GM19468 (cell line): ENCODE measurements around the gene NBAS.

Experiments
- ATAC-seq: cut with Tn5 transposase; IDR thresholded peaks from one replicate; pipeline ENCODE4 v1.9.1; 2021; ENCODE audit warnings: mild to moderate bottlenecking, moderate library complexity, moderate number of reproducible peaks; ENCODE audit not compliant: unreplicated experiment; ENCODE audit errors: extremely low read depth

The NBAS gene

GRCh38 chr2:15378148-15378908, 182.8 kb downstream of the NBAS start:
- ATAC-seq, result peak; percentile 67

DNA sequence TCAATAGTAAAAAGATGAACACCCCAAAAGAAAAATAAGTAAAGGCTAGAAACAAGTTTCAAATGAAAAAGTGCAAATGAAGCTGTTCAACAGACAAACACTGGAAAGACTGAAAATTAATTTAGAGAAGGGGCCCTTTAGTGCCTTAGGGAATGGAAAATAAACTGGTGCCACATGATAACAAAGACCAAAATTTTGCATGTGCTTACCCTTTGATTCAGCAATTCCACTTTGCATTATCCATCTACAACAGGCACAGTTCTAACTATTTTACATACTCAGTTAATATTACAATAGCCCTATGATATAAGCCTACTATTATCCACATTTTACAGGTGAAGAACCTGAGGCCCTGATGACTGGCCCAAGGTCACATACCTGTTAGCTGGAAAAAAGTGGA, 183.9 kb downstream of the NBAS start:
- no peak for ATAC-seq

- ATAC-seq, result no peak
These were observed 189.1 kb downstream of the NBAS start for GRCh38 chr2:15372019-15372418.

- ATAC-seq, result no peak
These were observed 192.0 kb downstream of the NBAS start for GRCh38 chr2:15369129-15369528.

- ATAC-seq, result no peak
These were observed 193.4 kb downstream of the NBAS start for GRCh38 chr2:15367715-15368114.

DNA sequence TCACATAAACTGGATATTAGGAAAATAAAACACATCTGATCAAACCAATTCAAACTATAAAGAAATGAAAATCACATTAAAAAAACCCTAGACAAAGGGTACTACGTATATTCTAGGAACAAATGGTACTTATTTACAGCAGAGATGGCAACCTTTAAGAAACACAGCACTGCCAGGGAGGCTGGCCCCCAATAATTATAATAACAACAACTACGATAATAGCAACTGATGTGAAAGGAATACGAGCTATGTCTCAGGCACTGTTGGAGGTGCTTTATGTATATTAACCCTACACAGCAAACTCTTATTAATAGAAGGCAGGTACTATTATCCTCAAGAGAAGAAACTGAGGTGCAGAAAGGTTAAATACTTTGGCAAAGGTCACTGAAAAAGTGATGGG, 193.9 kb downstream of the NBAS start:
- no peak for ATAC-seq

GRCh38 chr2:15365411-15365810, 195.7 kb downstream of the NBAS start:
- no peak for ATAC-seq

GRCh38 chr2:15364561-15364960, 196.6 kb downstream of the NBAS start:
- ATAC-seq, result no peak

- no peak for ATAC-seq
These were observed 197.4 kb downstream of the NBAS start for GRCh38 chr2:15363734-15364133.

GRCh38 chr2:15363142-15363541, 198.0 kb downstream of the NBAS start:
- no peak for ATAC-seq

DNA sequence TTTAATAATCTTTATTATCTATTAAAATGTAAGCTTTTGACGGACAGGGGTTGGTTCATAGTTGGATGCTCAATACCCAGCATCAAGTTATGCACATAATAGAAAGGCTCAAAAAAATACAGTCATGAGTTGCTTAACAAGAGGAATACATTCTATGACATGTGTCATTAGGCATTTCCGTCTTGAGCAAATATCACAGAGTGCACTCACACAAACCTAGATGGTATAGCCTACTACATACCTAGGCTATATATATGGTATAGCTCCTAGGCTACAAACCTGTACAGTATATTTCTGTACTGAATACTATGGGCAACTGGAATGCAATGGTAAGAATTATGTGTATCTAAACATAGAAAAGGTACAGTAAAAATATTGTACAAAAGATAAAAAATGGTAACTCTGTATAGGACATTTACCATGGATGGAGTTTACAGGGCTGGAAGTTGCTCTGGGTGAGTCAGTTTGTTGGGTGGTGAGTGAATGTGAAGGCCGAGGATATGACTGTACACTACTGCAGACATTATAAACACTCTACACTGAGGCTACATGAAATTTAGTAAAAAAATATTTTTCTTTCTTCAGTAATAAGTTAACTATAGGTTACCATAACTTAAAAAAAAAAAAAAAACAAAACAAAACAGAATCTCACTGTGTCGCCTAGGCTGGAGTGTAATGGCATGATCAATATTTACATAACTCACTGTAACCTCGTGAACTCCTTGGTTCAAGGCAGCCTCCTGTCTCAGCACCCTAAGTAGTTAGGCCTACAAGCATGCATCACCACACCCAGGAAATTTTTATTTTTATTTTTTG, 201.2 kb downstream of the NBAS start:
- no peak for ATAC-seq

- ATAC-seq, result no peak
These were observed 203.2 kb downstream of the NBAS start for GRCh38 chr2:15357922-15358321.

DNA sequence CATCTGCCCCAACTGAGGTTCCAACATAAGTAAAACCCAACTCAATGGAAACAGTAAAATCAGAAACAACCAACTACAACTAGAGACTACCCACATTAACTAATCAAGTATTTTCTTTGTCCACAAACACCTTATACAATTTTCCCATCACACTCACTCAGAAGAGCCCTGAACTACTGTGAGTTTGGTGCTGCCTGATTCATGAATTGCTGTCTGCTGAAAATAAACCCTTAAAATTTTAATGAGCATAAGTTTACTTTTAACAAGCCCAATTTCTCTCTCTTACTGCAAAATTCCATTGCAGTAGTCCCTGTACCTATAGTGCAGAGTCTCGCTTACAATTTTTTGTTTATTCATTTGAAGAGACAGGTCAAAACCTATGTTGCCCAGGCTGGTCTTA, 203.9 kb downstream of the NBAS start:
- ATAC-seq, result no peak

DNA sequence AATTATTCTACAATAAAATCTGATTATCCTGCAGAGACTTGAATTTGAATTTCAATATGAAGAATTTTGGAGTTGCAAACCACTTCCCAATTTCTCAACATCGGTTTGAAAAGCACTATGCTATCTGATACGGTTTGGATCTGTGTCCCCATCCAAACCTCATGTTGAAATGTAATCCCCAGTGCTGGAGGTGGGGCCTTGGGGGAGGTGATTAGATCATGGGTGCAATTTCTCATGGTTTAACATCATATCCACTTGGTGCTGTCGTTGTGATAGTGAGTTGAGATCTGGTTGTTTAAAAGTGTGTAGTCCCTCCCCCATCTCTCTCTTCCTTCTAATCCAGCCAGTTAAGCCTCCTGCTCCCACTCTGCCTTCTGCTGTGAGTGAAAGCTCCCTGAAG, 205.7 kb downstream of the NBAS start:
- no peak for ATAC-seq

DNA sequence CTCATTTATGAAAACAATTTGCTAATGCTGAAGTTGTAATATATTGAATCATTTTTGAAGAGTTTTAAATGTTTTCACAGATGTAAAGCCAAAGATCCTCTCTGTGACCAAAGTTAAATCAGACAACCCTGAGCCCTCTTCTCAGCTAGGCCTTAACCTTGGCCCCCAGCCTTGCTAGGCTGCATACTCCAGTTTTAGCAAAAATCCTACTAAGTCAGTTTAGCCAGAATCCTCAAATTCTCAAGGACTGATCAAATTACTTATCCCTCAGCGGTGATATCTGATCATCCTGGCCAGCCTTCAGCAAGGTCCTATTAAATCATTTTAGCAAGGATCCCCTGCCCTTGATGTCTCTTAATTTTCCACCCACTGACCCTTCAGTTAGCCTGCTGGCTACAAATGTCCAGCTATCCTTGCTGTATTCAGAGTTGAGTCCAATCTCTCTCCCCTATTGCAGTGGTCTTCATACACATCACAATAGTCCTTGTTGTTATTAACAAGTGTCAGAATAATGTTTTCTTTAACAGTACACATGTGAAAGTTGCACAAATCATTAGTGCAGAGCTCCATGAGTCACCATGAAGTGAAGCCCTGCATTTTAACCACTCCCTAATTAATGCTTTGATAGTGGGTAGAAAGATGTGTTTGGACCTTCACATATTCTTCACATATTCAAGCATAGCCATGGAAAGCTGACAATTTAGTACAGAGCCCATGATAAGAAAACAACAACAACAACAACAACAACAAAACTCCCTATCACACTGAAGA, 206.4 kb downstream of the NBAS start:
- ATAC-seq, result no peak

DNA sequence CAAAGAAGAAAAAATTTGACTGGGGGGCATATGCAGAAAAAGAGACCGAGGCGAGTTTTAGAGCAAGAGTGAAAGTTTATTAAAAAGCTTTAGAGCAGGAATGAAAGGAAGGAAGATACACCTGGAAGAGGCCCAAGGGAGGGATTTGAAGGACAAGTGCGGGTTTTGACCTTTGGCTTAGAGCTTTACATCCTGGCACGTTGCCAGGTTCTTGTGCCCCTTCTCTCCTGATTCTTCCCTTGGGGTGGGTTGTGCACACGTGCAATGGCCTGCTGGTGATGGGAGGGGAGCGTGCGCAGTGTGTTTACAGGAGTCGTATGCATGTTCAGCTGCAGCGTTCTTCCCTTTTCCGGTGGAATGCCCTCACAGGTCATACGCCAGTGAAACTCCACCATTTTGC, 208.8 kb downstream of the NBAS start:
- no peak for ATAC-seq

- ATAC-seq, result no peak
These were observed 212.5 kb downstream of the NBAS start for GRCh38 chr2:15348636-15349035.

- ATAC-seq, result no peak
These were observed 213.1 kb downstream of the NBAS start for GRCh38 chr2:15348045-15348444.

DNA sequence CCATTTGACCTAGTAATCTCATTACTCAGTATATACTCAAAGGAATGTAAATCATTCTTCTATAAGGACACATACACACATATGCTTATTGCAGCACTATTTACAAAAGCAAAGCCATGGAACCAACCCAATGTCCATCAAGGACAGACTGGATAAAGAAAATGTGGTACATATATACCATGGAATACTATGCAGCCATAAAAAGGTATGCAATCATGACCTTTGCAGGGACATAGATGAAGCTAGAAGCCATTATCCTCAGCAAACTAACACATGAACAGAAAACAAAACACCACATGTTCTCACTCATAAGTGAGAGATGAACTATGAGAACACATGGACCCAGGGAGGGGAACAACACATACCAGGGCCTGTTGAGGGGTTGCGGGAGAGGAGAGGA, 214.5 kb downstream of the NBAS start:
- no peak for ATAC-seq

DNA sequence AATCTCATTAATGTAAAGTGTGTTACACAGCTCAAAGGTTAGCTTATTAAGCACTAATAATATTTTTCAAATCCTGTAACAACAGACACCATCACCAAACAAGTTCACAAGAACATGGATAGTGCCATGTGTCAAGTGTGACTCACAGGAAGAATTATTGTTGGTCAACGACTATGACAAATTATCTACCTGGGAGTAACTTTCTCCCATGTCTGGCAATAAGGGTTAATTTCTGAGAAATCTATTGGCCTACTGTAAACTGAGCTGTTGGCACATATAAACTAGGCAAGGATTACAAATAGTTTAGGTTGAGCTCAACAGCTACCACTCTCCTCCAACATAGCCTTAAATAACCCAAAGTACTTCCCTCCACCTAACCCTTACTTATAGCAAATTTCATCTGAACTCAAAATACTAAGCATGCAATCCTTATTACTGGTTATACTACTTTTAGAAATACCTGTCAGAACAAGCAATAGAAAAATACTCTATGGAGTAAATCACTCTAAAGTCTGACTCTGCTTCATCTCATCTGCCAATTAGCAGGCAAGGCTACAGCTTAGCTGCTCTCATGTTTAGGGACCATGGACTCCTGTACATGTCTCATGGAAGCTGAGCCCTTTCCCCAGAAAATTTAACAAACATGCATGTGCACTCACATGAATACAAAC, 223.0 kb downstream of the NBAS start:
- ATAC-seq, result no peak
